Effector CD4-positive, alpha-beta T cell (primary cell): ENCODE measurements around the gene CALHM2.
"Not testable (repeated sequence)": the region's sequence is repeated elsewhere in the genome, so short reads cannot be mapped to it uniquely, and the experiment has no call there.

Experiments used
- DNase-seq: peaks from one replicate; pipeline ENCODE4 v3.0.0-alpha.2; 2020

Gene CALHM2

DNA sequence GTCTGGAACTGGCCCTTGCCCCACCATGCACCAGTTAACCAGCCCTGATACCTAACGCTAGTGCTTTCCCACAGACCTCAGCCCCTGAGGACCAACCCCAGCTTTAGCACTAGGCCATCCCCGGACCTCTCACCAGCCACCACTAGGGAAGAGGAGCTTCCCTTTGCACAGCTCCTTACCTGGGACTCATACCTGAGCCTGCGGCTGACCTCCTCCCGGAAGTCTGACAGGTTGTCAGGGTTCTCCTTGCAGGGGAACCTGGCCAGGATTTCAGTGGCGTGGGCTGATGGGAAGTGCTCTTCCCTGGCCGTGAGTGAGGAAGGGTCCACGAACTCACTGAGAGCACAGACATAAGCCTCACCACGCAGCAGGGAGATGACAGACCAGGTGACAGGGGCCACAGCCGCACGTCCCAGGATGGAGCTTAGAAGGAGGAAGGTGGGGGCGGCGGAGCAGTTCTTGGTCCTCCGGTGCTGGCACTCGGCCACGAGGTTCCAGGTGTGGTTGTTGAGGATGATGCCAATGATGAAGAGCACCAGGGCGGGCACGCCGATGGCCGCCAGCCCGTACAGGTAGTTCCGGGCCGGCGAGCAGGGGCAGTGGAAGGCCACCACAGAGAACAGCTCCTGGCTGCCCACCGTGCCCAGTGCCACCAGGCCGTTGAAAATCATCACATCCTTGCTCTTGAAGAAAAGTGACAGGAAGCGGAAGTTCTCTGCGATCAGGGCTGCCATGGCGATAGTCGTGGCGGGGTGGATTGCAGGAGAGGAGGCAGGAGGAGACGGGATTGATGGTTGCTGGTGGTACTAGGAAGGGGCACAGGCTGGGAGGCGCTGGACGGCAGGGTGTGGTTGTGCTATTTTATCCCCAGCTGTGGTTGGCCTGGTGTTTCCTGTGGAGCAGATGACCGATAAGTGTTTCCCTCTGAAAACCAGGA is 2.7 kb downstream of the CALHM2 start:
- no peak for DNase-seq

- DNase-seq, result no peak
Observed at GRCh38 chr10:103448746-103449145, 3.4 kb downstream of the CALHM2 start.

DNA sequence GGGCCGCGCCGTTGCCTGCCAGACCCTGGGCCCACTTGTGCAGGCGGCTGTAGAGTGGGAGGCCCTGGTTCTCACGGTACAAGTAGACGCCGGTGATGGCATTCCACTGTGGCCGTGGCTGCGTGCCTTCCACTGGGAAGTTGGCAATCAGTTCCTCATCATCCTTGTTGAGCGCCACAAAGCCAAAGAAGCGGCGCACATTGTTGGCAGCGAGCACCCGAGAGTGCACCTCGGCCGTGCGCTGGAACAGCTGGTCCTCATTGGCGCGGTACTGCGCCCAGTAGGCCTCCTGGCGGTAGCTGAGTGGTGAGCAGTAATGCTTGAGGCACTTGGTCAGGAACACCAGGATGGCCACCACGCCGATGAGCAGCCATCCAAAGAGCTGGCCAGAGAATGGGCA is 5.0 kb downstream of the CALHM2 start:
- no peak for DNase-seq

GRCh38 chr10:103445767-103446567 is 6.2 kb downstream of the CALHM2 start:
- no peak for DNase-seq

DNA sequence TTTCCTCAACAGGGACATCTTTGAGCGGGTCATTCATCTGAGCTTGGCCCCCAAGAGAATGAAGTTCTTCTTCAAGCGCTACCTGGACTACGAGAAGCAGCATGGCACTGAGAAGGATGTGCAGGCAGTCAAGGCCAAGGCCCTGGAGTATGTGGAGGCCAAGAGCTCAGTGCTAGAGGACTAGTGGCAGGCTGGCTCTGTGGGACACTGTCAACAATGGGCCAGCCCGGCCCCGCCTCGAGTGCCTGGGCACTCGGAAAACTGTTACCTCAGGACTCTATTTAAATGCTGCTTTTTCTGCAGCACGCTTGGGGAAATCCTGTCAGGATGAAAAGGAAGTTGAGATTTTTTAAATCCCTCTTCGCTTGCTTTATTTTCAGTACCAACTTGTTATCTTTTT is 6.8 kb downstream of the CALHM2 start:
- DNase-seq, result no peak

DNA sequence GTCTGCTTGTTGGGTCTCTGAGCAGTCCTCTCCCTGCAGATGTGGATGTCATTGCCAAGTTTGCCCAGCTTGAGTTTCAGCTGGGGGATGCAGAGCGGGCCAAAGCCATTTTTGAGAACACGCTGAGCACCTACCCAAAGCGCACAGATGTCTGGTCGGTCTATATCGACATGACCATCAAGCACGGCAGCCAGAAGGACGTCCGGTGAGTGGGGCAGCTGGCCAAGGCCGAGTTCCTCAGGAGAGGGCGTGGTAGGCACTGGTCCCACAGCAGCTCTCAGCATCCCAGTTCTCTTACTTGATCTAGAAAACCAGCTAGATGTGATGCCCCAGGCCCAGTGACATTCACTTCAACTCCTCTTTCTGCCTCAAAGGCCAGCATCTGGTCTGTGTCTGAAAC is 7.7 kb downstream of the CALHM2 start:
- no peak for DNase-seq

DNA sequence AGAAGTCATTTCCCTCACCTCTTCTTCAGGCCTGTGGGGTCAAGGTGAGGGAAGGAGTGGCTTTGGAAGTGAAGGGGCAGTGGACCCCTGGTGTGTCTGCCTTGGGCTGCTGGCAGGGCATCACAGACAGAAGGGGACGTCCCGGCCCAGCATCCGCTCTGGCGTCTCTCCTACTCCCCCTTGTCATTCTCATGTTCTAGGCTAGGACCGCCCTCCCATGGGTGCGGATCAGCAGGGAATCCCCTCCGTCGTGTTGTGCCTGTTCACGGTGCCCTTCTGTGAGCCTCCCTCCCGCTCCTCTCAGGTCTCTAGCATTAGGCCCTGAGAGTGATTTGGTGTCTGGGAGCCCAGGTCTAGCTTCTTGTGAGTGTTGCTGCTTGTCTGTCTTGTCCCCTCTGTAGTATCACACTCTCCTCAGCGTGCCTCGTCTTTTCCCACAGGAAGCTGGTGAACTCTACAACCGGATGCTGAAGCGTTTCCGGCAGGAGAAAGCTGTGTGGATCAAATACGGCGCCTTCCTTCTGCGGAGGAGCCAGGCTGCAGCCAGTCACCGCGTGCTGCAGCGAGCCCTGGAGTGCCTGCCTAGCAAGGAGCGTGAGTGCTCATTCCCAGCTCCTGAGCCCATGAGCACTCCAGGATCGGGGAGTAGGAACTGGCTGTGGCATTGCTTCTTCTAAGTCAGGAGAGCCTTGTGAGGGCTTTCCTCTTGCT is 8.5 kb downstream of the CALHM2 start:
- no peak for DNase-seq

DNA sequence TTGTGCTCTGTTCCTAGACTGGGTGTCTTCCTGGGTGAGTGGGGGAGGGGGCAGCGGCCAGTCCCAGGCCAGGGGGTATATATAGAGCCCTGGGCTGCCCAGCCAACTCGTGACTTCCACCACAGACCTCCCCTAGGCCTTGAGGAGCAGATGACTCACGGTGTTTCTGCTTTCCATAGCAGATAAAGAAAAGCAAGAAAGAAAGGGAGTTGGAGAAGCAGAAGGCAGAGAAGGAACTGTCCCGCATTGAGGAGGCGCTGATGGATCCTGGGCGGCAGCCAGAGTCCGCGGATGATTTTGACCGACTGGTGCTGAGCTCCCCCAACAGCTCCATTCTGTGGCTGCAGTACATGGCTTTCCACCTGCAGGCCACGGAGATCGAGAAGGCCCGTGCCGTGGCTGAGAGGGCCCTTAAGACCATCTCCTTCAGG is 10.1 kb downstream of the CALHM2 start:
- DNase-seq, result no peak

DNA sequence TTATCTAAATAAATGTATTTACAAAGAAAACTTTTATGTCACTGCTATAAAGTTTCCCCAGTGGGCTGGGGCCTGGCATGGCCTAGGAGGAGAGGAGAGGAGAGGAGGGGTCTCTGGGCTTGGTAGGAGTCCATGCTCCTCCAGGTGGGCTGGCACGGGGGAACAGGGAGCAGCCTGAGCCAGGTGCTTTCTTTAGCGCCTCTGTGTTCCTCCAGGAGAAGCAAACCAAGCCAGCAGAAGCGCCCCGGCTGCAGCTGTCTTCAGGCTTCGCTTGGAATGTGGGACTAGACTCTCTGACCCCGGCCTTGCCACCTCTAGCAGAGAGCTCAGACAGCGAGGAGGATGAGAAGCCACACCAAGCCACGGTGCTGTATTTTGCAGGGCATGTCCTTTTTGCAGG is 10.6 kb downstream of the CALHM2 start:
- DNase-seq, result no peak

- no peak for DNase-seq
Observed at GRCh38 chr10:103441206-103441605, 11.0 kb downstream of the CALHM2 start.

DNA sequence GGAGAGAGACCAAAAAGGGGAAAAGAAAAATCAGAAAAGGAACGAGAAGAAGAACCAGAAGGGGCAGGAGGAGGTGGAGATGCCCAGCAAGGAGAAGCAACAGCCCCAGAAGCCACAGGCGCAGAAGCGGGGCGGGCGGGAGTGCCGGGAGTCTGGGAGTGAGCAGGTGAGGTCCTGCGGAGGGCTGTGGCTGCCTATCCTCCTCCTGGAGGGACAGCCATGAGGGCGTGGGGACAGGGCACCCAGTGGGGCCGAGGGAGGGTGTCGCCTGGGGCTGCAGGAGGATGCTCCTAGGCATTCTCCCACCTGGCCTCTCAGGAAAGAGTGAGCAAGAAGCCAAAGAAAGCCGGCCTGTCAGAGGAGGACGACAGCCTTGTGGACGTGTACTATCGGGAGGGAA is 11.8 kb downstream of the CALHM2 start:
- no peak for DNase-seq

DNA sequence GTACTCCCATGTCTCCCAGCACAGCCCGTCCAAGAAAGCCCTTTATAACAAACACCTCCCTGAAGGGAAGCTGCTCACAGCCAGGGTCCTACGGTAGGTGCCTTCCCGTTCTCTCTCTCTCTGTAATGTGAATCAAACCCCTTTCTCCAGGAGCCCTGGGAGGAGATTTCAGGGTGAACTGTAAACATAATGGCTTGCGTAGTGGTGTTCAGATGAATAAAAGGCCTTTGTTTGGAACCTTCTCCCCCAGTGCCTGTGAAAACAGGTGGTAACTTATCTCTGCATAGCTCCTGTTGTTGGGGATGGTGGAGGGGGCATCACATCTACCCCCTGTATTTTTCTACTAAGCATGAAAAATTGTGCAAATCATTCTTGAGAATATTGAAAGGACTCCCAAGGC is 12.4 kb downstream of the CALHM2 start:
- DNase-seq, result no peak

GRCh38 chr10:103433858-103434257 is 18.3 kb downstream of the CALHM2 start:
- no peak for DNase-seq

DNA sequence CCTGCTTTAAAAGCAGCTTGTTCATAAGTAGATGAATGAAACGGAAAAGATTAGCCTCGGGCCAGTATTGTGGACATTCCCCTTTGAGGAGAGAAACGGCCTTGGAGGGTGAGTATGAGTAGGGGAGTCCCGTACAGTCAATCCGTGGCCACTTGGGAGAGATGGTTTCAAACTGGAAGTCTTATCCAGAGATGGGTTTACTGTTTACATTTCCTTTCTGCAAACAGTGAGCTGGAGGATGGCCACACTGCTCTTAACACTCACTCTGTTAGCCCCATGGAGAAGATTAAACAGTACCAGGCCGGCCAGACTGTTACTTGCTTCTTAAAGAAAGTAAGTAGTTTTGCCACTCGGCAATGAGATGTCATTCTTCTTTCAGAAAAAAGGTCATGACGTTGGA is 20.3 kb downstream of the CALHM2 start:
- no peak for DNase-seq

DNA sequence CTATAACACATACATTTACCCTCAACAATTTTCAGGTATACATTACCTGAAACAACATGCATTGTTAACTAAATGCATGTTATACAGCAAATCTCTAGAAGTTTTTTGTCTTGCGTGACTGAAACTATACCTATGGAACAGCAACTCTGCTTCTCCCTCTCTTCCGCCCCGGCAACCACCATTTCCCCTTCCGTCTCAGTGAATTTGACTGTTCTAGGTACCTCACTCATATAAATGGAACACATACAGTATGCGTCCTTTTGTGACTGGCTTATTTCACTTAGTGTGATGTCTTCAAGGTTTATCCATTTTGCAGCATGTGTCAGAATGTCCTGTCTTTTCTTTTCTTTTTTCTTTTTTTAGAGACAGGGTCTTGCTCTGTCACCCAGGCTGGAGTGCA is 22.5 kb downstream of the CALHM2 start:
- DNase-seq, result no peak

GRCh38 chr10:103428989-103429643 is 23.1 kb downstream of the CALHM2 start:
- no peak for DNase-seq

DNA sequence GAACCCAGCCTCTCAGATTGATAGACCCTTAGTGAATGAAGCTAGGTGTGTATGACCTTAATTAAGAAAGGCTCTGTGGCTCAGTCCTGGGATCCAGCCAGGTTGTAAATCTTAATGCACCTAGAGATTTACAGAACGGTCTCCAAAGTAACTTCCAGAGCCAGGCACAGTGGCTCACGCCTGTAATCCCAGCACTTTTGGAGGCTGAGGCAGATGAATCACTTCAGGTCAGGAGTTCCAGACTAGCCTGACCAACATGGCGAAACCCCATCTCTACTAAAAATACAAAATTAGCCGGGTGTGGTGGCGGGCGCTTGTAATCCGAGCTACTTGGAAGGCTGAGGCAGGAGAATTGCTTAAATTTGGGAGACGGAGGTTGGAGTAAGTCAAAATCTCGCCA is 24.3 kb downstream of the CALHM2 start:
- no peak for DNase-seq

DNA sequence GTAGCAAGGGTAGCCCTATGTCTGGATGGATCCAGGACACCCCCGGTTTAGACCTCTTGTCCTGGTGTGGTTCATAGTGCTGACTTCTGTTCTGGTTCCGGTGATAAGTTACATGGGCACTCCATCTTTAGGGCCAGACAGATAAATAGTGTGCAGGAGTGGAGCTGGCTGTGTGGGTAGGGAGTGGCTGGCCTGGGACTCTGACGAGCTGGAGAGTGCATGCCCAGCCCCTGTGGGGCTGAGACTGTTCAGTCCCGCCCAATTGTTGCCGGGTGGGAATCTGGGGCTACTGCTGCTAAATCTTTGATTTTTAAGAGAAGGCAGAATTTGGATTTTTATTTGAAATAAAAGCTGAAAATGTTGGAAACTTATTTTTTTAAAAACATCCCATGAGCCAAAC is 28.4 kb downstream of the CALHM2 start:
- DNase-seq, result no peak

GRCh38 chr10:103419101-103419500 is 33.1 kb downstream of the CALHM2 start:
- DNase-seq, result no peak

DNA sequence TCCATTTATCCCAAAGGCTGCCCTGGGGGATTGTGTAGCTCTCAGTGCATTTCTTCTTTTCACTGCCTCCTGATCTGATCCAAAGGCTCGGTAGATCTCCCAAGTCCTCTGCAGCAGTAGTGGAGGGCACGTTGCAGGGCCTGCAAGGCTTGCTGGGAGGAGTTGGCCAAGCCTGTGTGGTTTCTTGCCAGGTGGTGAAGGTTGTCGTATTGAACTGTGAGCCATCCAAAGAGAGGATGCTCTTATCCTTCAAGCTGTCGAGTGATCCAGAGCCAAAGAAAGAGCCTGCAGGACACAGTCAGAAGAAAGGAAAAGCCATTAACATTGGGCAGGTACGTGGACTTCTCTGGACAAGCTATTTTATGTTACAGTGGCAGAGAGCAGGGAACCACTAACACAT is 34.6 kb downstream of the CALHM2 start:
- DNase-seq, result no peak

DNA sequence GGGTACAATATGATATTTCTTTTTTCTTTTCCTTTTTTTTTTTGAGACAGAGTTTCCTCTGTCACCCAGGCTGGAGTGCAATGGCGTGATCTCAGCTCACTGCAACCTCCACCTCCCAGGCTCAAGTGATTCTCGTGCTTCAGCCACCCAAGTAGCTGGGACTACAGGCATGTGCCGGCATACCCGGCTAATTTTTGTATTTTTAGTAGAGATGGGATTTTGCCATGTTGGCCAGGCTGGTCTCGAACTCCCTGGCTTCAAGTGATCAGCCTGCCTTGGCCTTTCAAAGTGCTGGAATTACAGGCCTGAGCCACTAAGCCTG is 35.1 kb downstream of the CALHM2 start:
- DNase-seq, result not testable (repeated sequence)

- DNase-seq, result peak; percentile 57
Observed at GRCh38 chr10:103416436-103417147, 35.6 kb downstream of the CALHM2 start.
